Panc1 (cell line): ENCODE data around the gene ADAMTSL3. TPM values are rescaled to one million over a fixed set of nuclear protein-coding genes. Genes with fewer than 3 reads are reported as not detected.

Experiments
- ATAC-seq: fragments of 200-7000 bp; cut with Tn5 transposase; 2 replicates; pipeline ENCODE4 v1.9.1; 2020; ENCODE audit warnings: mild to moderate bottlenecking, moderate library complexity
- BruUV-seq: library from RNA; stranded (reverse); fragments of 400-500 nt; replicated peaks from 2 replicates; lab custom pipeline; 2021; lab: Mats Ljungman, UMichigan
- CTCF ChIA-PET: fragments of 300-600 bp; sonication (Branson Sonifier 250); formaldehyde crosslinking; loops from one replicate; lab custom pipeline; 2022; ENCODE audit warnings: antibody characterized with exemption; lab: Charles Lee
- POLR2A ChIA-PET: fragments of 300-600 bp; sonication (Branson Sonifier 250); formaldehyde crosslinking; loops from one replicate; lab custom pipeline; 2022; ENCODE audit warnings: antibody characterized with exemption; lab: Charles Lee
- DNase-seq: peaks from one replicate; pipeline ENCODE4 v3.0.0-alpha.2; 2010; ENCODE audit warnings: low read depth, low spot score
- H3K27ac ChIP-seq: 2 replicates; pipeline ENCODE4 v1.5.1; 2011; ENCODE audit warnings: mild to moderate bottlenecking, low read length, inconsistent platforms
- H3K27me3 ChIP-seq: fragments of 200-500 bp; sonication (Bioruptor generic); 2 replicates; pipeline ENCODE4 v1.6.0; 2014; ENCODE audit warnings: low read length, inconsistent platforms; ENCODE audit not compliant: control insufficient read depth, insufficient read depth
- H3K36me3 ChIP-seq: fragments of 200-500 bp; sonication (Bioruptor generic); 2 replicates; pipeline ENCODE4 v1.5.1; 2014; ENCODE audit warnings: inconsistent platforms, mild to moderate bottlenecking, low read length, moderate library complexity; ENCODE audit not compliant: control insufficient read depth, insufficient read depth
- H3K4me1 ChIP-seq: 2 replicates; pipeline ENCODE4 v1.5.1; 2011; ENCODE audit warnings: inconsistent platforms, mild to moderate bottlenecking, low read length, moderate library complexity; ENCODE audit not compliant: control insufficient read depth, insufficient read depth
- H3K4me3 ChIP-seq, 2 experiments: 2 replicates each; pipeline ENCODE4 v1.5.1; 2011 to 2012; ENCODE audit warnings: low read depth in 2 of 2, low read length in 2 of 2, mild to moderate bottlenecking in 2 of 2, inconsistent platforms in 1 of 2, moderate library complexity in 1 of 2
- H3K9me3 ChIP-seq: fragments of 200-500 bp; sonication (Bioruptor generic); 2 replicates; pipeline ENCODE4 v1.5.1; 2014; ENCODE audit warnings: low read depth, mild to moderate bottlenecking, inconsistent platforms, low read length, moderate library complexity; ENCODE audit not compliant: control insufficient read depth, insufficient read depth
- POLR2AphosphoS5 ChIP-seq: IDR thresholded peaks from 2 replicates; pipeline ENCODE4 v1.6.1; 2012; ENCODE audit warnings: mild to moderate bottlenecking, low read depth, low read length, moderate library complexity
- SIN3A ChIP-seq: IDR thresholded peaks from 2 replicates; pipeline ENCODE4 v1.6.1; 2012; ENCODE audit warnings: low read depth, mild to moderate bottlenecking, low read length, moderate library complexity, borderline replicate concordance; ENCODE audit not compliant: insufficient read depth
- TCF7L2 ChIP-seq: IDR thresholded peaks from 2 replicates; pipeline ENCODE4 v1.6.1; 2011; ENCODE audit warnings: mild to moderate bottlenecking, low read depth, low read length, inconsistent platforms
- in situ Hi-C: cut with HindIII; loops from 2 replicates; pipeline ENCODE4 v1.10.0; 2016; ENCODE audit warnings: low sequenced_read_pairs, low pct_unique_long_range_greater_than_20kb
- intact Hi-C: fragments of 100-400 bp; cut with micrococcal nuclease; formaldehyde crosslinking; loops from one replicate; pipeline ENCODE4 v1.10.0; 2022; ENCODE audit not compliant: unreplicated experiment
- total RNA-seq: library from RNA; stranded (reverse); gene quantifications from one replicate; pipeline ENCODE4 v1.2.1, GENCODE V29; 2021; ENCODE audit not compliant: unreplicated experiment
- TF ChIP-seq, protein P1 (sequence below), 2 experiments: IDR thresholded peaks; 2 replicates each; pipeline ENCODE4 v1.6.1; 2011 to 2012; ENCODE audit warnings: low read depth in 2 of 2, control low read depth in 1 of 2, low read length in 1 of 2, mild to moderate bottlenecking in 1 of 2, moderate library complexity in 1 of 2; ENCODE audit not compliant: insufficient read depth in 1 of 2
- TF ChIP-seq, protein P2 (sequence below): fragments of 450-650 bp; IDR thresholded peaks from 2 replicates; pipeline ENCODE4 v1.5.1; 2017; ENCODE audit warnings: mild to moderate bottlenecking

The ADAMTSL3 gene
- total RNA-seq, 1 experiment from 2014 or later = not detected

DNA sequence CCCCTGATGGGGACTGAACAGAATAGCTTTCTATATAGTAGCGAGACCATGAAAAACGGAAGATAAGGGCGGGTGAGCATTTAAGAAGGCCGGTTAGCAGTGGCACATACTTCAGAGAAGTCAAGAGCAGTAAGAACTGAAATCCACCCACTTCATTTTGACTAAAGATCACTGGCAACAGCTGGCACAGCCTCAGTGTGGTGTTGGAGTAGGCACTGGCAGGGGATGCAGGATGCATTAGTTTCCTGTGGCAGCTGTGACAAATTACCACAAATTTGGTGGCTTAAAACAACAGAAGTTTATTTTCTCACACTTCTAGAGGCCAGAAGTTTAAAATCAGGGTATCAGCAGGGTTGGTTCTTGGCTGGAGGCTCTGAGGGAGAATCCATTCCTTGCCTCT, 176.5 kb downstream of the ADAMTSL3 start:
- Histone ChIP-seq H3K9me3 (no peaks in the 10 kb centered on the region), H3K27ac (no peak overlapping the region), H3K4me3 (no peak overlapping the region), H3K36me3 (no peaks in the 10 kb centered on the region), H3K4me1 (no peaks in the 10 kb centered on the region), H3K27me3 (no peaks in the 10 kb centered on the region)
- DNase-seq (no peak), ATAC-seq (no peak)
- POLR2A ChIA-PET = no interaction called here
- CTCF ChIA-PET = no interaction called here
- no TSS peak for BruUV-seq
- intact Hi-C loops (no loop called here), in situ Hi-C loops (no loop called here)
- TF ChIP-seq TCF7L2 (no peak), SIN3A (no peak), POLR2AphosphoS5 (no peak)
- TF ChIP-seq, protein P1, sequence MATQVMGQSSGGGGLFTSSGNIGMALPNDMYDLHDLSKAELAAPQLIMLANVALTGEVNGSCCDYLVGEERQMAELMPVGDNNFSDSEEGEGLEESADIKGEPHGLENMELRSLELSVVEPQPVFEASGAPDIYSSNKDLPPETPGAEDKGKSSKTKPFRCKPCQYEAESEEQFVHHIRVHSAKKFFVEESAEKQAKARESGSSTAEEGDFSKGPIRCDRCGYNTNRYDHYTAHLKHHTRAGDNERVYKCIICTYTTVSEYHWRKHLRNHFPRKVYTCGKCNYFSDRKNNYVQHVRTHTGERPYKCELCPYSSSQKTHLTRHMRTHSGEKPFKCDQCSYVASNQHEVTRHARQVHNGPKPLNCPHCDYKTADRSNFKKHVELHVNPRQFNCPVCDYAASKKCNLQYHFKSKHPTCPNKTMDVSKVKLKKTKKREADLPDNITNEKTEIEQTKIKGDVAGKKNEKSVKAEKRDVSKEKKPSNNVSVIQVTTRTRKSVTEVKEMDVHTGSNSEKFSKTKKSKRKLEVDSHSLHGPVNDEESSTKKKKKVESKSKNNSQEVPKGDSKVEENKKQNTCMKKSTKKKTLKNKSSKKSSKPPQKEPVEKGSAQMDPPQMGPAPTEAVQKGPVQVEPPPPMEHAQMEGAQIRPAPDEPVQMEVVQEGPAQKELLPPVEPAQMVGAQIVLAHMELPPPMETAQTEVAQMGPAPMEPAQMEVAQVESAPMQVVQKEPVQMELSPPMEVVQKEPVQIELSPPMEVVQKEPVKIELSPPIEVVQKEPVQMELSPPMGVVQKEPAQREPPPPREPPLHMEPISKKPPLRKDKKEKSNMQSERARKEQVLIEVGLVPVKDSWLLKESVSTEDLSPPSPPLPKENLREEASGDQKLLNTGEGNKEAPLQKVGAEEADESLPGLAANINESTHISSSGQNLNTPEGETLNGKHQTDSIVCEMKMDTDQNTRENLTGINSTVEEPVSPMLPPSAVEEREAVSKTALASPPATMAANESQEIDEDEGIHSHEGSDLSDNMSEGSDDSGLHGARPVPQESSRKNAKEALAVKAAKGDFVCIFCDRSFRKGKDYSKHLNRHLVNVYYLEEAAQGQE (IDR thresholded peaks at IDR 0.05; ENCODE audit: insufficient read depth in 1 of 2, low read depth in 2 of 2, low read length in 1 of 2) = no peak
- TF ChIP-seq, protein P2, sequence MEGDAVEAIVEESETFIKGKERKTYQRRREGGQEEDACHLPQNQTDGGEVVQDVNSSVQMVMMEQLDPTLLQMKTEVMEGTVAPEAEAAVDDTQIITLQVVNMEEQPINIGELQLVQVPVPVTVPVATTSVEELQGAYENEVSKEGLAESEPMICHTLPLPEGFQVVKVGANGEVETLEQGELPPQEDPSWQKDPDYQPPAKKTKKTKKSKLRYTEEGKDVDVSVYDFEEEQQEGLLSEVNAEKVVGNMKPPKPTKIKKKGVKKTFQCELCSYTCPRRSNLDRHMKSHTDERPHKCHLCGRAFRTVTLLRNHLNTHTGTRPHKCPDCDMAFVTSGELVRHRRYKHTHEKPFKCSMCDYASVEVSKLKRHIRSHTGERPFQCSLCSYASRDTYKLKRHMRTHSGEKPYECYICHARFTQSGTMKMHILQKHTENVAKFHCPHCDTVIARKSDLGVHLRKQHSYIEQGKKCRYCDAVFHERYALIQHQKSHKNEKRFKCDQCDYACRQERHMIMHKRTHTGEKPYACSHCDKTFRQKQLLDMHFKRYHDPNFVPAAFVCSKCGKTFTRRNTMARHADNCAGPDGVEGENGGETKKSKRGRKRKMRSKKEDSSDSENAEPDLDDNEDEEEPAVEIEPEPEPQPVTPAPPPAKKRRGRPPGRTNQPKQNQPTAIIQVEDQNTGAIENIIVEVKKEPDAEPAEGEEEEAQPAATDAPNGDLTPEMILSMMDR = no peak

DNA sequence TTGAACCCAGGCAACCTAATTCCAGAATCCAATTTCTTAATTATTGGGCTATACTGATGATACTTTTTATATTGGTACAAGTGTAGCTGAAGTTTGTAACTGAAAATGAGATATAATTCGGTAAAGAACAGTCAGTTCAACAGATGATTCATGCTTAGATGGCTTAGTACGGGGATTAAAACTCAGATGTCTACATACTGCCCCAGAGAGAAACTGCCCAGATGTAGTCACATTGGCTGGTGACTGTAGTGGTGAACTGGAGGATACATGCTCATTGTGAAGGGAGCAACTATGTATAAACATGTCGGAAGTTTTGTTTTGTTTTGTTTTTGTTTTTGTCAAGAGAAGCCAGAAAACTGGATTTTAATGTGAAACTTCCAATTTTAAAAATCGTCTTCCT, 179.6 kb downstream of the ADAMTSL3 start:
- no peak overlapping the region for H3K4me3 ChIP-seq
- H3K27me3 ChIP-seq = no peaks in the 10 kb centered on the region
- in situ Hi-C loops = no loop called here
- no peaks in the 10 kb centered on the region for H3K36me3 ChIP-seq
- CTCF ChIA-PET = no interaction called here
- no peak for ATAC-seq
- no TSS peak for BruUV-seq
- H3K9me3 ChIP-seq = no peaks in the 10 kb centered on the region
- no peak for DNase-seq
- TF ChIP-seq, protein P1 (IDR thresholded peaks at IDR 0.05; ENCODE audit: insufficient read depth in 1 of 2, low read depth in 2 of 2, low read length in 1 of 2) = no peak
- TF ChIP-seq TCF7L2 (no peak), SIN3A (no peak), POLR2AphosphoS5 (no peak)
- TF ChIP-seq, protein P2 = no peak
- H3K27ac ChIP-seq = no peak overlapping the region
- POLR2A ChIA-PET = no interaction called here
- intact Hi-C loops = no loop called here
- no peaks in the 10 kb centered on the region for H3K4me1 ChIP-seq
